Measurements from ENCODE around the gene STARD3. TPM values are rescaled to one million over a fixed set of nuclear protein-coding genes. Genes with fewer than 3 reads are reported as not detected.
A peak's percentile ranks its signal among the peaks of the same experiment; 100 is the strongest.

Gene STARD3
- polyA plus RNA-seq, 1 donor from 2014 or later = 105 TPM

DNA sequence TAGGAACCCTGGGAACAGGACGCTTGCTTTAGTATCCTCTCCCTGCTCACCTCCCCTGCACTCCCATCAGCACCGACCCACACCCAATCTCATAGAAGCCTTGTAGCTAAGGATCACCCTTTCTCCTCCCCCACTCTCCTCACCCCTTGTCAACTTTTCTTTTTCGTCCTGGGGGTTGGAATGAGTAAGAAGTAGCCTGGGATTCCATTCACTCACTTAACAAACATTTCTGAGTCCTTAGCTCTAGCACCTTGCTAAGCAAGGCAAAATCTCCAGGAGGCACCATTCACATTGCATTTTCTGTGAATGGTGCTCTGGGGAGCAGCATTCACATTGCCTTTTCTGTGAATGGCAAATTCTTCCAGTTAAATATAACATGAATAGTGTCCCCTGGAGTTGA lies 52.0 kb downstream of the STARD3 start:
- Histone ChIP-seq H3K9me3 (ENCODE audit: low read length) (no peaks in the 10 kb centered on the region), H3K9me2 (ENCODE audit: insufficient read depth, low read length) (no peaks in the 10 kb centered on the region), H3F3A (ENCODE audit: insufficient read depth, low read length, poor library complexity, severe bottlenecking) (no peaks in the 10 kb centered on the region), H3K27ac (ENCODE audit: low read length) (peak overlapping the region; percentile 96), H3K4me2 (ENCODE audit: low read length) (peak overlapping the region; percentile 90), H3K4me3 (ENCODE audit: low read length) (peak overlapping the region; percentile 80), H3K27me3 (ENCODE audit: insufficient read depth, low read depth, low read length) (no peaks in the 10 kb centered on the region), H3K36me3 (ENCODE audit: insufficient read depth, low read length) (no peaks in the 10 kb centered on the region), H3K9ac (ENCODE audit: low read length) (peak overlapping the region; percentile 87), H2AFZ (ENCODE audit: low read depth, low read length) (peak overlapping the region; percentile 99), H4K20me1 (ENCODE audit: insufficient read depth) (no peaks in the 10 kb centered on the region), H3K79me2 (replicated peaks; ENCODE audit: insufficient read depth, low read length) (no peaks in the 10 kb centered on the region)
- TF ChIP-seq POLR2AphosphoS5 (IDR thresholded peaks at IDR 0.05) (no peak), TAF1 (IDR thresholded peaks at IDR 0.05; ENCODE audit: low read depth) (no peak), SMC3 (conservative IDR thresholded peaks at IDR 0.05; ENCODE audit: poor library complexity) (no peak), EZH2 (IDR thresholded peaks at IDR 0.05; ENCODE audit: borderline replicate concordance, insufficient read depth, low read length, poor library complexity, severe bottlenecking) (no peak), MXI1 (conservative IDR thresholded peaks at IDR 0.05; ENCODE audit: poor library complexity, severe bottlenecking) (no peak), RAD21 (conservative IDR thresholded peaks at IDR 0.05) (no peak), CTCF (IDR thresholded peaks at IDR 0.05; ENCODE audit: poor library complexity, severe bottlenecking) (no peak), EP300 (conservative IDR thresholded peaks at IDR 0.05; ENCODE audit: poor library complexity, severe bottlenecking) (no peak)
- TF ChIP-seq, protein P1, sequence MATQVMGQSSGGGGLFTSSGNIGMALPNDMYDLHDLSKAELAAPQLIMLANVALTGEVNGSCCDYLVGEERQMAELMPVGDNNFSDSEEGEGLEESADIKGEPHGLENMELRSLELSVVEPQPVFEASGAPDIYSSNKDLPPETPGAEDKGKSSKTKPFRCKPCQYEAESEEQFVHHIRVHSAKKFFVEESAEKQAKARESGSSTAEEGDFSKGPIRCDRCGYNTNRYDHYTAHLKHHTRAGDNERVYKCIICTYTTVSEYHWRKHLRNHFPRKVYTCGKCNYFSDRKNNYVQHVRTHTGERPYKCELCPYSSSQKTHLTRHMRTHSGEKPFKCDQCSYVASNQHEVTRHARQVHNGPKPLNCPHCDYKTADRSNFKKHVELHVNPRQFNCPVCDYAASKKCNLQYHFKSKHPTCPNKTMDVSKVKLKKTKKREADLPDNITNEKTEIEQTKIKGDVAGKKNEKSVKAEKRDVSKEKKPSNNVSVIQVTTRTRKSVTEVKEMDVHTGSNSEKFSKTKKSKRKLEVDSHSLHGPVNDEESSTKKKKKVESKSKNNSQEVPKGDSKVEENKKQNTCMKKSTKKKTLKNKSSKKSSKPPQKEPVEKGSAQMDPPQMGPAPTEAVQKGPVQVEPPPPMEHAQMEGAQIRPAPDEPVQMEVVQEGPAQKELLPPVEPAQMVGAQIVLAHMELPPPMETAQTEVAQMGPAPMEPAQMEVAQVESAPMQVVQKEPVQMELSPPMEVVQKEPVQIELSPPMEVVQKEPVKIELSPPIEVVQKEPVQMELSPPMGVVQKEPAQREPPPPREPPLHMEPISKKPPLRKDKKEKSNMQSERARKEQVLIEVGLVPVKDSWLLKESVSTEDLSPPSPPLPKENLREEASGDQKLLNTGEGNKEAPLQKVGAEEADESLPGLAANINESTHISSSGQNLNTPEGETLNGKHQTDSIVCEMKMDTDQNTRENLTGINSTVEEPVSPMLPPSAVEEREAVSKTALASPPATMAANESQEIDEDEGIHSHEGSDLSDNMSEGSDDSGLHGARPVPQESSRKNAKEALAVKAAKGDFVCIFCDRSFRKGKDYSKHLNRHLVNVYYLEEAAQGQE (IDR thresholded peaks at IDR 0.05; ENCODE audit: borderline replicate concordance) = no peak

GRCh38 chr17:39694593-39694992 lies 57.6 kb downstream of the STARD3 start:
- no peak overlapping the region for H3K27ac ChIP-seq (ENCODE audit: low read length)

More at GRCh38 chr17:39694593-39694992, 57.6 kb downstream of the STARD3 start:
- H3K4me3 ChIP-seq (ENCODE audit: low read length) = no peak overlapping the region
- H3K9ac ChIP-seq (ENCODE audit: low read length) = no peak overlapping the region
- H3F3A ChIP-seq (ENCODE audit: insufficient read depth, low read length, poor library complexity, severe bottlenecking) = no peaks in the 10 kb centered on the region
- no peak overlapping the region for H2AFZ ChIP-seq (ENCODE audit: low read depth, low read length)
- H3K27me3 ChIP-seq (ENCODE audit: insufficient read depth, low read depth, low read length) = peaks cover 4% of the 10 kb centered on the region
- TF ChIP-seq TAF1 (IDR thresholded peaks at IDR 0.05; ENCODE audit: low read depth) = no peak
- no peak for TF ChIP-seq RAD21 (conservative IDR thresholded peaks at IDR 0.05)
- TF ChIP-seq, protein P1 (IDR thresholded peaks at IDR 0.05; ENCODE audit: borderline replicate concordance) = no peak
- no peak for TF ChIP-seq MXI1 (conservative IDR thresholded peaks at IDR 0.05; ENCODE audit: poor library complexity, severe bottlenecking)
- TF ChIP-seq SMC3 (conservative IDR thresholded peaks at IDR 0.05; ENCODE audit: poor library complexity) = no peak
- TF ChIP-seq POLR2AphosphoS5 (IDR thresholded peaks at IDR 0.05) = no peak
- no peak for TF ChIP-seq EZH2 (IDR thresholded peaks at IDR 0.05; ENCODE audit: borderline replicate concordance, insufficient read depth, low read length, poor library complexity, severe bottlenecking)
- no peak for TF ChIP-seq EP300 (conservative IDR thresholded peaks at IDR 0.05; ENCODE audit: poor library complexity, severe bottlenecking)
- TF ChIP-seq CTCF (IDR thresholded peaks at IDR 0.05; ENCODE audit: poor library complexity, severe bottlenecking) = no peak
- H3K9me2 ChIP-seq (ENCODE audit: insufficient read depth, low read length) = no peaks in the 10 kb centered on the region
- no peaks in the 10 kb centered on the region for H3K79me2 ChIP-seq (replicated peaks; ENCODE audit: insufficient read depth, low read length)
- H3K36me3 ChIP-seq (ENCODE audit: insufficient read depth, low read length) = no peaks in the 10 kb centered on the region
- H4K20me1 ChIP-seq (ENCODE audit: insufficient read depth) = no peaks in the 10 kb centered on the region
- no peak overlapping the region for H3K4me2 ChIP-seq (ENCODE audit: low read length)
- no peaks in the 10 kb centered on the region for H3K9me3 ChIP-seq (ENCODE audit: low read length)

Measured in neural cell (in vitro differentiated cells).